RWPE2 (cell line): ENCODE results near the gene GPATCH4.
"Not testable (repeated sequence)": the region's sequence is repeated elsewhere in the genome, so short reads cannot be mapped to it uniquely, and the experiment has no call there.

Experiments
- ATAC-seq: fragments of 200-7000 bp; cut with Tn5 transposase; 3 replicates; pipeline ENCODE4 v1.9.1; 2021; ENCODE audit warnings: low read depth
- DNase-seq: peaks from one replicate; pipeline ENCODE4 v3.0.0-alpha.2; 2020; ENCODE audit warnings: low spot score
- H3K27ac ChIP-seq: fragments of 450-650 bp; 2 replicates; pipeline ENCODE4 v1.5.1; 2017; ENCODE audit warnings: mild to moderate bottlenecking; ENCODE audit not compliant: poor library complexity, severe bottlenecking
- H3K27me3 ChIP-seq: fragments of 250-450 bp; sonication (Bioruptor Pico); 2 replicates; pipeline ENCODE4 v1.5.1; 2021; ENCODE audit warnings: mild to moderate bottlenecking, moderate library complexity; ENCODE audit not compliant: insufficient read depth, poor library complexity, severe bottlenecking
- H3K36me3 ChIP-seq: fragments of 250-450 bp; sonication (Bioruptor Pico); 2 replicates; pipeline ENCODE4 v1.5.1; 2020; ENCODE audit warnings: low read depth, mild to moderate bottlenecking, moderate library complexity
- H3K4me1 ChIP-seq: fragments of 250-450 bp; sonication (Bioruptor Pico); 2 replicates; pipeline ENCODE4 v1.5.1; 2021; ENCODE audit warnings: mild to moderate bottlenecking, moderate library complexity; ENCODE audit not compliant: insufficient read depth, poor library complexity, severe bottlenecking
- H3K4me3 ChIP-seq: fragments of 250-450 bp; sonication (Bioruptor Pico); 2 replicates; pipeline ENCODE4 v1.5.1; 2021; ENCODE audit warnings: mild to moderate bottlenecking, moderate library complexity; ENCODE audit not compliant: severe bottlenecking
- H3K9me3 ChIP-seq: fragments of 250-450 bp; sonication (Bioruptor Pico); 2 replicates; pipeline ENCODE4 v1.5.1; 2021; ENCODE audit warnings: mild to moderate bottlenecking, moderate library complexity; ENCODE audit not compliant: severe bottlenecking
- TF ChIP-seq, protein P1 (sequence below): fragments of 450-650 bp; IDR thresholded peaks from one replicate; pipeline ENCODE4 v1.5.1; 2017; ENCODE audit warnings: mild to moderate bottlenecking, moderate library complexity; ENCODE audit not compliant: poor library complexity, severe bottlenecking

Gene GPATCH4

DNA sequence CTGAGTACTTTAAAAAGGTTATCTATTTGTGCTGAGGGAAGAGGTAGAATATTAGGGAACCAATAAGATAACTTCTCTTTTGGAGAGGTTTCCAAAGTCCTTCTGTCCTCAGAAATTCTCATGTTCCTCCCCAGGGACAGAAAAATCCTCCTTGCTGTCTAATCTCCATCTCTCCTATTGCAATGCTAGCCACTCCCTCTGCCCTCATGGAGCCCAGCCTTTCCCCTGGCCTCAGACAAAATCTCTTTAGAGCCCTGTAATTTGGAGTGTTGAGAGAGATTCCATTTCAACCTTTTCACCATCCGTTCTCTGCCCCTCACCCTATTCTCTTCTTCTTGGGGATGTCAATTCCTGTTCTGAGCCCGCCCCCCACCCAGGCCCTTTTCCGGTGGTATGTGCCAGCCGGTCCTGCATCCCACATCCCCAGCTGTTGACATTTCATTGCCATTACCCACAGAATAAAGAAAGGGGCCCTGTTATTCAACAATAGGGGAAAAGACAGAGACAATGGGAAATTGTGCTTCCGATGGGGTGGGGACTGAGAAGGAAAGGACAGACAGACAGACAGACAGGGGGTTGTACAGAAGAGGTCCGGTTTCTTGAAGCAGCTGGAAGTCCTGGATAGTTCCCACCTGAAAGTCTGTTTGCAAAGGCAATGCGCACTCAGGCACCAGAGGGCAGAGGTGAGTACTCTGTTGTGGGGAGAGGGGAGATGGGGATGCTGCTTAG is 17.7 kb upstream of the GPATCH4 start, which contains the start of gene HAPLN2:
TSS of gene HAPLN2 (plus strand) at position 563 of the 729 bp plus-strand sequence. CDS start 4,076 bp downstream, outside the sequence.
- ATAC-seq, result peak; percentile 49; the same call in 2 of the 3 replicates
- no peak within 1 kb of the TSS for H3K4me3 ChIP-seq
- no peak for DNase-seq
- no peaks in the 10 kb centered on the region for H3K9me3 ChIP-seq
- TF ChIP-seq, protein P1, sequence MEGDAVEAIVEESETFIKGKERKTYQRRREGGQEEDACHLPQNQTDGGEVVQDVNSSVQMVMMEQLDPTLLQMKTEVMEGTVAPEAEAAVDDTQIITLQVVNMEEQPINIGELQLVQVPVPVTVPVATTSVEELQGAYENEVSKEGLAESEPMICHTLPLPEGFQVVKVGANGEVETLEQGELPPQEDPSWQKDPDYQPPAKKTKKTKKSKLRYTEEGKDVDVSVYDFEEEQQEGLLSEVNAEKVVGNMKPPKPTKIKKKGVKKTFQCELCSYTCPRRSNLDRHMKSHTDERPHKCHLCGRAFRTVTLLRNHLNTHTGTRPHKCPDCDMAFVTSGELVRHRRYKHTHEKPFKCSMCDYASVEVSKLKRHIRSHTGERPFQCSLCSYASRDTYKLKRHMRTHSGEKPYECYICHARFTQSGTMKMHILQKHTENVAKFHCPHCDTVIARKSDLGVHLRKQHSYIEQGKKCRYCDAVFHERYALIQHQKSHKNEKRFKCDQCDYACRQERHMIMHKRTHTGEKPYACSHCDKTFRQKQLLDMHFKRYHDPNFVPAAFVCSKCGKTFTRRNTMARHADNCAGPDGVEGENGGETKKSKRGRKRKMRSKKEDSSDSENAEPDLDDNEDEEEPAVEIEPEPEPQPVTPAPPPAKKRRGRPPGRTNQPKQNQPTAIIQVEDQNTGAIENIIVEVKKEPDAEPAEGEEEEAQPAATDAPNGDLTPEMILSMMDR, result peak; percentile 48
- no peaks in the 10 kb centered on the region for H3K36me3 ChIP-seq
- H3K4me1 ChIP-seq, result no peaks in the 10 kb centered on the region
- H3K27ac ChIP-seq, result no peak within 1 kb of the TSS
- peaks cover 37% of the 10 kb centered on the region for H3K27me3 ChIP-seq

- Histone ChIP-seq H3K9me3 (no peaks in the 10 kb centered on the region), H3K4me3 (no peak overlapping the region), H3K27me3 (peaks cover 32% of the 10 kb centered on the region), H3K36me3 (no peaks in the 10 kb centered on the region), H3K4me1 (no peaks in the 10 kb centered on the region), H3K27ac (no peak overlapping the region)
- ATAC-seq (no peak), DNase-seq (no peak)
- TF ChIP-seq, protein P1, result no peak
Observed at GRCh38 chr1:156616463-156616862, 15.2 kb upstream of the GPATCH4 start.

- DNase-seq, result no peak
- no peaks in the 10 kb centered on the region for H3K36me3 ChIP-seq
- no peaks in the 10 kb centered on the region for H3K9me3 ChIP-seq
- H3K27ac ChIP-seq, result no peak overlapping the region
- no peak overlapping the region for H3K4me3 ChIP-seq
- peaks cover 28% of the 10 kb centered on the region for H3K27me3 ChIP-seq
- TF ChIP-seq, protein P1, result no peak
- no peak for ATAC-seq
- no peaks in the 10 kb centered on the region for H3K4me1 ChIP-seq
Observed at GRCh38 chr1:156615946-156616345, 14.7 kb upstream of the GPATCH4 start.

- ATAC-seq (no peak), DNase-seq (no peak)
- Histone ChIP-seq H3K36me3 (no peaks in the 10 kb centered on the region), H3K9me3 (no peaks in the 10 kb centered on the region), H3K27me3 (peaks cover 19% of the 10 kb centered on the region), H3K27ac (no peak overlapping the region), H3K4me1 (no peaks in the 10 kb centered on the region), H3K4me3 (no peak overlapping the region)
- TF ChIP-seq, protein P1, result no peak
Observed at GRCh38 chr1:156612666-156613065, 11.4 kb upstream of the GPATCH4 start.

- not testable (repeated sequence) for H3K4me1 ChIP-seq, DNase-seq, H3K9me3 ChIP-seq, ATAC-seq, H3K27ac ChIP-seq, H3K27me3 ChIP-seq, H3K4me3 ChIP-seq, H3K36me3 ChIP-seq
Observed at GRCh38 chr1:156610072-156610471, 8.8 kb upstream of the GPATCH4 start.
